ENCODE results near the gene ATMIN.
A peak's percentile ranks its signal among the peaks of the same experiment; 100 is the strongest.

The ATMIN gene

DNA sequence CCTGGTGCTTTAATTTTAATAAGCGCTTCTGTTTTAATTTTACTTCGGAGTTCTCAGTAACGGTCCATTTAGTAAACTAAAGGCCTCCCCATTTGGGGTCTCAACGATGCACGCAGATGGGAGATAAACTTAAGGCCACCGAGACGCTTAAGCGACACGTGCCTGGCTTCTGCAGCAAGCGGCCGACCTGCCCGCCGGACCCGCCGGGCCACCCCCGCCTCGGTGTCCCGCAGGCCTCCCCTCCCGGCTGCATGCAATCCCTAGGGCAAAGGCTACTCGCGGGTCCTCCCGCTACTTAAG, 60.0 kb downstream of the ATMIN start:
- Histone ChIP-seq H3K27ac (peak overlapping the region; percentile 0), H3K4me3 (ENCODE audit: low read depth in 1 of 2, low read length in 1 of 2) (peak overlapping the region; percentile 81 to 91), H3K36me3 (no peaks in the 10 kb centered on the region), H3K27me3 (peaks cover 16% of the 10 kb centered on the region), H3K4me1 (ENCODE audit: control insufficient read depth in 1 of 2, insufficient read depth in 1 of 2, low read depth in 1 of 2, low read length in 1 of 2) (peaks cover 9 to 11% of the 10 kb centered on the region in 2 experiments), H3K9me3 (no peaks in the 10 kb centered on the region)
- TF ChIP-seq, protein P1, sequence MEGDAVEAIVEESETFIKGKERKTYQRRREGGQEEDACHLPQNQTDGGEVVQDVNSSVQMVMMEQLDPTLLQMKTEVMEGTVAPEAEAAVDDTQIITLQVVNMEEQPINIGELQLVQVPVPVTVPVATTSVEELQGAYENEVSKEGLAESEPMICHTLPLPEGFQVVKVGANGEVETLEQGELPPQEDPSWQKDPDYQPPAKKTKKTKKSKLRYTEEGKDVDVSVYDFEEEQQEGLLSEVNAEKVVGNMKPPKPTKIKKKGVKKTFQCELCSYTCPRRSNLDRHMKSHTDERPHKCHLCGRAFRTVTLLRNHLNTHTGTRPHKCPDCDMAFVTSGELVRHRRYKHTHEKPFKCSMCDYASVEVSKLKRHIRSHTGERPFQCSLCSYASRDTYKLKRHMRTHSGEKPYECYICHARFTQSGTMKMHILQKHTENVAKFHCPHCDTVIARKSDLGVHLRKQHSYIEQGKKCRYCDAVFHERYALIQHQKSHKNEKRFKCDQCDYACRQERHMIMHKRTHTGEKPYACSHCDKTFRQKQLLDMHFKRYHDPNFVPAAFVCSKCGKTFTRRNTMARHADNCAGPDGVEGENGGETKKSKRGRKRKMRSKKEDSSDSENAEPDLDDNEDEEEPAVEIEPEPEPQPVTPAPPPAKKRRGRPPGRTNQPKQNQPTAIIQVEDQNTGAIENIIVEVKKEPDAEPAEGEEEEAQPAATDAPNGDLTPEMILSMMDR (IDR thresholded peaks at IDR 0.05) = no peak

DNA sequence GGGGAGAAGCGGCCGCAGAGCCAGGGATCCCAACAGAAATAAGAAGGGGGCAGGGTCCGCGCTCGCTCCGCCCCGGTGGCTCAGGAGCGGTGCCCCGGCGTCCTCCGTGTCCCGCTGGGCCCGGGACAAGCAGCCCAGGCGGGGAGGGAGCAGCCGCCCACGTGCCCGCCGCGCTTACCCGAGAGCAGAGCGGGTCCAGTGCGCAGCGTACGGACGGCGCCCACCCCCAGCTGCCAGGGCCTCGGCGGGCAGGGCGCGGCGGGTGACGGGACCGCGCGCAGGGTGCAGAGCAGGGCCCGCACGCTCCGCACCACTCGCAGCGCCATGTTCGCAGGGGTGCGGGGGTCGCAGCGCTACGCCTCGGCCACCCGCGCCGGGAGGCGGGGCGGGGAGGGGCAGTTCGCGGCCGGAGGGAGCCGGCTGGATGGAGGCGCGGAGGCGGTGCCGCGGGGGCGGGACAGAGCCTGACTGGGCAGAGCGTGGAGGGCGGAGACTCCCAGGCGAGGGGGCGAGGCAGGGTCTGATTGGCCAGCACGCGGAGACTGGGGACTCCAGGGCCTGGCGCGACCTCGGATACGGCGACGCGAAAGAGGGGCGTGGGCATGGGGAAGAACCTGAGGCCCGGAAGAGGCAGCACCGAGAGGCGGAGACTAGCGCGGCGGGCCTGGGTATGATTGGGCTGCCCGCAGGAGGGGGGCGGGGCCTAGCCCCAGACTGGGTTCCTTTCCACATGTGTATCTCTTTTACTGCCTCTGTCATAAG, 60.5 kb downstream of the ATMIN start, which contains the start of gene GCSH:
GCSH (minus strand) TSS at position 443 of the 762 bp plus-strand sequence; CDS start at position 326, 117 bp downstream.
- H3K27ac ChIP-seq = peak within 1 kb of the TSS; percentile 0
- H3K27me3 ChIP-seq = peaks cover 16% of the 10 kb centered on the region
- H3K36me3 ChIP-seq = no peaks in the 10 kb centered on the region
- peak within 1 kb of the TSS; percentile 81 to 91 for H3K4me3 ChIP-seq (ENCODE audit: low read depth in 1 of 2, low read length in 1 of 2)
- H3K9me3 ChIP-seq = no peaks in the 10 kb centered on the region
- H3K4me1 ChIP-seq (ENCODE audit: control insufficient read depth in 1 of 2, insufficient read depth in 1 of 2, low read depth in 1 of 2, low read length in 1 of 2) = peaks cover 9 to 11% of the 10 kb centered on the region in 2 experiments
- TF ChIP-seq, protein P1 (IDR thresholded peaks at IDR 0.05) = peak; percentile 30

DNA sequence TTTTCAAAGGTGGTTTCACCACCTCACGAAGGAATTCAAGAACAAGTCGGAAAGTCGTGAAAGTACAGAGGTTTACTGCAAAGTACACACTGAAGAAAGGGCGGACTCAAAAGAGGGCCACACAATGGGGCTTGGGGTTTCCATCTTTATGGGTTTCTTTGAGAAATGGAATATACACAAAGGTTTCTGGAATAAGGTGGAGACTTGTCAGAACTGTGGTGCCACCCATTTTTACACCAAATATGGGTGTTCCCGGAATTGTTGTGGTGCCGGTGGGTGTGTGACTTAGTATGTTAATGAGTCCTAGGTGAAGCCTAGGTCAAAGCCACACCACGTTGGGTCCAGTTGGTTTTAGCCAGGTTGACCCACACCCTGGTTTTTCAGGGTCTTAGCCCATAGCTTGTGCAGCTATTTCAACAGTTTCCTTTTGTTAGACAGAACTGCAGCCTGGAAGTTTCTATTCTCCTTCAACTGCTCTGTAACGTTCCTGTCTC, 61.1 kb downstream of the ATMIN start:
- peaks cover 16% of the 10 kb centered on the region for H3K27me3 ChIP-seq
- peaks cover 9 to 11% of the 10 kb centered on the region in 2 experiments for H3K4me1 ChIP-seq (ENCODE audit: control insufficient read depth in 1 of 2, insufficient read depth in 1 of 2, low read depth in 1 of 2, low read length in 1 of 2)
- H3K27ac ChIP-seq = peak overlapping the region; percentile 0
- TF ChIP-seq, protein P1 (IDR thresholded peaks at IDR 0.05) = no peak
- H3K36me3 ChIP-seq = no peaks in the 10 kb centered on the region
- H3K4me3 ChIP-seq (ENCODE audit: low read depth in 1 of 2, low read length in 1 of 2) = peak overlapping the region; percentile 81 to 91
- no peaks in the 10 kb centered on the region for H3K9me3 ChIP-seq
